DND-41 (cell line): ENCODE data around the gene SRPK2.
A peak's percentile ranks its signal among the peaks of the same experiment; 100 is the strongest.

ENCODE experiments used
- ATAC-seq: fragments of 200-7000 bp; cut with Tn5 transposase; 3 replicates; pipeline ENCODE4 v1.9.1; 2021; ENCODE audit warnings: low read depth; ENCODE audit not compliant: insufficient read depth
- DNase-seq: peaks from one replicate; pipeline ENCODE4 v3.0.0-alpha.2; 2020
- H2AFZ ChIP-seq: 2 replicates; pipeline ENCODE4 v1.6.0; 2012; ENCODE audit warnings: low read depth, low read length
- H3K27ac ChIP-seq: 2 replicates; pipeline ENCODE4 v1.5.1; 2012; ENCODE audit warnings: low read length, inconsistent platforms
- H3K27me3 ChIP-seq: fragments of 200-600 bp; sonication (generic); 2 replicates; pipeline ENCODE4 v1.6.0; 2012; ENCODE audit warnings: low read length, mild to moderate bottlenecking, inconsistent platforms; ENCODE audit not compliant: insufficient read depth, poor library complexity
- H3K36me3 ChIP-seq: 2 replicates; pipeline ENCODE4 v1.5.1; 2012; ENCODE audit warnings: low read length, inconsistent platforms; ENCODE audit not compliant: insufficient read depth
- H3K4me1 ChIP-seq: 2 replicates; pipeline ENCODE4 v1.5.1; 2012; ENCODE audit warnings: mild to moderate bottlenecking, low read length; ENCODE audit not compliant: insufficient read depth
- H3K4me2 ChIP-seq: 2 replicates; pipeline ENCODE4 v1.6.0; 2012; ENCODE audit warnings: mild to moderate bottlenecking, moderate library complexity, low read length, inconsistent platforms; ENCODE audit not compliant: insufficient read depth
- H3K4me3 ChIP-seq, 2 experiments: fragments of 200-600 bp in 1 of 2; shearing (Covaris generic) in 1 of 2; 2 replicates each; pipeline ENCODE4 v1.5.1; 2012 to 2016; ENCODE audit warnings: inconsistent platforms in 2 of 2, low read length in 2 of 2, mild to moderate bottlenecking in 2 of 2, low read depth in 1 of 2, moderate library complexity in 1 of 2
- H3K79me2 ChIP-seq: 2 replicates; pipeline ENCODE4 v1.6.0; 2012; ENCODE audit warnings: low read length, inconsistent platforms; ENCODE audit not compliant: insufficient read depth
- H3K9ac ChIP-seq: 2 replicates; pipeline ENCODE4 v1.6.0; 2012; ENCODE audit warnings: low read depth, mild to moderate bottlenecking, inconsistent platforms, low read length, moderate library complexity
- H3K9me3 ChIP-seq: 2 replicates; pipeline ENCODE4 v1.5.1; 2012; ENCODE audit warnings: low read length, moderate library complexity, mild to moderate bottlenecking, inconsistent platforms; ENCODE audit not compliant: insufficient read depth, severe bottlenecking
- H4K20me1 ChIP-seq: 2 replicates; pipeline ENCODE4 v1.6.0; 2012; ENCODE audit warnings: low read length; ENCODE audit not compliant: insufficient read depth
- EZH2 ChIP-seq: IDR thresholded peaks from 3 replicates; pipeline ENCODE4 v1.6.1; 2012; ENCODE audit warnings: borderline replicate concordance, low read depth, mild to moderate bottlenecking, moderate library complexity, low read length, inconsistent platforms; ENCODE audit not compliant: severe bottlenecking
- TF ChIP-seq, protein P1 (sequence below): IDR thresholded peaks from 2 replicates; pipeline ENCODE4 v1.5.1; 2012; ENCODE audit warnings: borderline replicate concordance, low read length, moderate library complexity, mild to moderate bottlenecking; ENCODE audit not compliant: poor library complexity, severe bottlenecking; ENCODE audit errors: extremely low read depth

Gene SRPK2

DNA sequence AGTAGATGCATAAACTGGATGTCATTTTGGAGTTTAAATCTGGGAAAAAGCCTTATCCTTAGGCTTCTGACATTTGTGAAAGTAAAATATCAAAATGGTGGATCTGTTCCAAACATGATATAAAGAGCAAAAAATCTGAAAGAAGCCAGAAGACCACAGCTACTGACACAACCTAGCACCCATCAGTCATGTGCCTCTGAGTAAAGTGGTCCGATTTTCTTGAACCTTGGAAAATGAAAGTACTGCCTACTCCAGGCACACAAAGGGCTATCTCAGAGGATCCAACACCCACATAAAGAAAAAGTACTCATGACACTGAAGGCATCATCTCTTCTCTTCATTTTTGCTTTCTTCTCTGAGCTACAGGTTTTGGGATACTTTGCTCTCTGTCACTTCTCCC lies 224.0 kb downstream of the SRPK2 start:
- DNase-seq (no peak), ATAC-seq (no peak; the same call in 2 of the 3 replicates)
- no peak for TF ChIP-seq EZH2
- TF ChIP-seq, protein P1, sequence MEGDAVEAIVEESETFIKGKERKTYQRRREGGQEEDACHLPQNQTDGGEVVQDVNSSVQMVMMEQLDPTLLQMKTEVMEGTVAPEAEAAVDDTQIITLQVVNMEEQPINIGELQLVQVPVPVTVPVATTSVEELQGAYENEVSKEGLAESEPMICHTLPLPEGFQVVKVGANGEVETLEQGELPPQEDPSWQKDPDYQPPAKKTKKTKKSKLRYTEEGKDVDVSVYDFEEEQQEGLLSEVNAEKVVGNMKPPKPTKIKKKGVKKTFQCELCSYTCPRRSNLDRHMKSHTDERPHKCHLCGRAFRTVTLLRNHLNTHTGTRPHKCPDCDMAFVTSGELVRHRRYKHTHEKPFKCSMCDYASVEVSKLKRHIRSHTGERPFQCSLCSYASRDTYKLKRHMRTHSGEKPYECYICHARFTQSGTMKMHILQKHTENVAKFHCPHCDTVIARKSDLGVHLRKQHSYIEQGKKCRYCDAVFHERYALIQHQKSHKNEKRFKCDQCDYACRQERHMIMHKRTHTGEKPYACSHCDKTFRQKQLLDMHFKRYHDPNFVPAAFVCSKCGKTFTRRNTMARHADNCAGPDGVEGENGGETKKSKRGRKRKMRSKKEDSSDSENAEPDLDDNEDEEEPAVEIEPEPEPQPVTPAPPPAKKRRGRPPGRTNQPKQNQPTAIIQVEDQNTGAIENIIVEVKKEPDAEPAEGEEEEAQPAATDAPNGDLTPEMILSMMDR = no peak
- H3K79me2 ChIP-seq = peaks cover 98% of the 10 kb centered on the region
- peaks cover 31% of the 10 kb centered on the region for H4K20me1 ChIP-seq
- H3K9ac ChIP-seq = no peak overlapping the region
- no peak overlapping the region for H3K4me2 ChIP-seq
- H3K27me3 ChIP-seq = no peaks in the 10 kb centered on the region
- H3K4me1 ChIP-seq = no peaks in the 10 kb centered on the region
- H3K4me3 ChIP-seq = no peak overlapping the region
- H3K27ac ChIP-seq = no peak overlapping the region
- no peak overlapping the region for H2AFZ ChIP-seq
- H3K9me3 ChIP-seq = no peaks in the 10 kb centered on the region
- peaks cover 98% of the 10 kb centered on the region for H3K36me3 ChIP-seq

- no peak overlapping the region for H3K4me3 ChIP-seq
- no peak for TF ChIP-seq EZH2
- TF ChIP-seq, protein P1 = no peak
- H3K79me2 ChIP-seq = peaks cover 98% of the 10 kb centered on the region
- H3K27ac ChIP-seq = no peak overlapping the region
- peaks cover 98% of the 10 kb centered on the region for H3K36me3 ChIP-seq
- H3K4me1 ChIP-seq = no peaks in the 10 kb centered on the region
- no peak overlapping the region for H3K9ac ChIP-seq
- peaks cover 31% of the 10 kb centered on the region for H4K20me1 ChIP-seq
- no peak overlapping the region for H2AFZ ChIP-seq
- DNase-seq (no peak), ATAC-seq (no peak)
- no peaks in the 10 kb centered on the region for H3K27me3 ChIP-seq
- H3K9me3 ChIP-seq = no peaks in the 10 kb centered on the region
- H3K4me2 ChIP-seq = no peak overlapping the region
Measured at GRCh38 chr7:105163718-105164117, 225.0 kb downstream of the SRPK2 start.

DNA sequence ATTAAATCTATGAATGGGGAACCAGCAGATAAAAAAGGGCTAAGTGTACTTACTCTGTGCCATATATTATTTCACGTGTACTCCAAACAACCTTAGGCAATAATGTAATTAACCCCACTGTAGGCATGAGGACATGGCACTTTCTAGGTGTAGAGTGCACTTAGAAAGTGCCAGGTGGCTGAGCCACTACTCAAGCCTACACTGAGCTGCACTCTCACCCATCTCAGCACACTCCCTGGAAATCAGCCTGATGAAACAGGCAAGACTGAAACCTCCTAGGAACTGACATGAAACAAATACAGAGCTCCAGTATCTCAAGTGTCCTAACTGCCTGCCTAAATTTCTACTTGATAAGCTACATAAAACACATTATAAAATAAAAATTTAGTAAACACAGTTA lies 227.4 kb downstream of the SRPK2 start:
- Histone ChIP-seq H3K36me3 (peaks cover 97% of the 10 kb centered on the region), H3K27ac (no peak overlapping the region), H3K4me1 (no peaks in the 10 kb centered on the region), H3K9me3 (no peaks in the 10 kb centered on the region), H3K4me2 (no peak overlapping the region), H4K20me1 (peaks cover 39% of the 10 kb centered on the region), H3K79me2 (peaks cover 99% of the 10 kb centered on the region), H2AFZ (no peak overlapping the region), H3K9ac (no peak overlapping the region), H3K4me3 (no peak overlapping the region), H3K27me3 (no peaks in the 10 kb centered on the region)
- no peak for DNase-seq
- TF ChIP-seq, protein P1 = no peak
- TF ChIP-seq EZH2 = no peak
- ATAC-seq = 0 out of 3 replicates have a peak, but pooled peaks have one; percentile 41

DNA sequence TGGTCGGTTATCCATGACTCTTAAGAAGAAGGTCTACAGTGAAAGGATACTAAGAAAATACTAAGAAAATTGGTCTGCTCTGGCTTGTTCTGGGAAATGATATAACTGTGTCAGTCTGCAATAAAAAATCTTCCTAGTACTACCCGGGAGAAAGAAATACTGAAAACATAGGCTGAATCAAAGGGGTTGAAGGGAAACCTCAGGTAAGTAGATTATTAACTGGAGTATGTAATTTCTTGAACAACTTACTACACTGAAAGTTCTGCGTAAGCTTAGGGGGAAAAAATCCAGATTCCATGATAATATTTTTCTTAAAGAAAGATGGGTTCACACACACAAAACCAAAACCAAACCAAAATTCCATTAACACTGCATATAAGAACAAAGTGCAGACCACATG lies 231.4 kb downstream of the SRPK2 start:
- H3K4me1 ChIP-seq = no peaks in the 10 kb centered on the region
- no peak overlapping the region for H3K9ac ChIP-seq
- H3K9me3 ChIP-seq = no peaks in the 10 kb centered on the region
- no peaks in the 10 kb centered on the region for H3K27me3 ChIP-seq
- peaks cover 97% of the 10 kb centered on the region for H3K36me3 ChIP-seq
- H3K4me3 ChIP-seq = no peak overlapping the region
- H4K20me1 ChIP-seq = peaks cover 52% of the 10 kb centered on the region
- no peak overlapping the region for H3K4me2 ChIP-seq
- H3K79me2 ChIP-seq = peaks cover 99% of the 10 kb centered on the region
- TF ChIP-seq EZH2 = no peak
- TF ChIP-seq, protein P1 = no peak
- H3K27ac ChIP-seq = no peak overlapping the region
- ATAC-seq (no peak), DNase-seq (no peak)
- H2AFZ ChIP-seq = no peak overlapping the region
